ENCODE measurements around the gene MYL9. TPM values are rescaled to one million over a fixed set of nuclear protein-coding genes. Genes with fewer than 3 reads are reported as not detected.

MYL9 gene
- total RNA-seq (2014; rRNA removed; shearing (Covaris generic)) = 0.49 and 0.76 TPM in 2 replicates

- Histone ChIP-seq H3K4me1 (peaks cover 16% of the 10 kb centered on the region), H3K4me3 (peak within 1 kb of the TSS; percentile 36), H3K9me3 (replicated peaks) (no peaks in the 10 kb centered on the region), H3K27ac (no peak within 1 kb of the TSS), H3K27me3 (peaks cover 3% of the 10 kb centered on the region; the same call in 1 of the 2 replicates), H3K36me3 (no peaks in the 10 kb centered on the region)
- no peak for DNase-seq
These were observed at the start of gene MYL9 for GRCh38 chr20:36541227-36541767. TSS of gene MYL9 (plus strand) at chr20:36541519. CDS start at chr20:36544885, 3,366 bp downstream.

- peaks cover 18% of the 10 kb centered on the region for H3K4me1 ChIP-seq
- no peaks in the 10 kb centered on the region for H3K9me3 ChIP-seq (replicated peaks)
- no peaks in the 10 kb centered on the region for H3K27me3 ChIP-seq
- H3K4me3 ChIP-seq = no peak overlapping the region
- peak; percentile 91 to 97 for DNase-seq
- peaks cover 4% of the 10 kb centered on the region for H3K36me3 ChIP-seq
- H3K27ac ChIP-seq = peak overlapping the region; percentile 41
These were observed 49.3 kb upstream of the MYL9 start for GRCh38 chr20:36491901-36492617.

GRCh38 chr20:36493051-36493800, 48.1 kb upstream of the MYL9 start:
- no peaks in the 10 kb centered on the region for H3K27me3 ChIP-seq
- peaks cover 18% of the 10 kb centered on the region for H3K4me1 ChIP-seq
- peak in 1 of 2 experiments; percentile 45 for DNase-seq
- H3K27ac ChIP-seq = no peak overlapping the region
- peaks cover 16% of the 10 kb centered on the region for H3K36me3 ChIP-seq
- H3K9me3 ChIP-seq (replicated peaks) = no peaks in the 10 kb centered on the region
- H3K4me3 ChIP-seq = no peak overlapping the region

- peaks cover 16% of the 10 kb centered on the region for H3K36me3 ChIP-seq
- DNase-seq = peak; percentile 32 to 45
- no peaks in the 10 kb centered on the region for H3K9me3 ChIP-seq (replicated peaks)
- no peak overlapping the region for H3K4me3 ChIP-seq
- no peaks in the 10 kb centered on the region for H3K27me3 ChIP-seq
- no peak overlapping the region for H3K27ac ChIP-seq
- peaks cover 18% of the 10 kb centered on the region for H3K4me1 ChIP-seq
These were observed 47.6 kb upstream of the MYL9 start for GRCh38 chr20:36493801-36494114.

- peaks cover 31% of the 10 kb centered on the region for H3K36me3 ChIP-seq
- peaks cover 8% of the 10 kb centered on the region for H3K4me1 ChIP-seq
- no peak overlapping the region for H3K27ac ChIP-seq
- no peaks in the 10 kb centered on the region for H3K27me3 ChIP-seq
- H3K4me3 ChIP-seq = no peak overlapping the region
- DNase-seq = no peak
- H3K9me3 ChIP-seq (replicated peaks) = no peaks in the 10 kb centered on the region
These were observed 44.3 kb upstream of the MYL9 start for GRCh38 chr20:36496707-36497669.

- Histone ChIP-seq H3K36me3 (peaks cover 36% of the 10 kb centered on the region), H3K4me1 (no peaks in the 10 kb centered on the region; the same call in 1 of the 2 replicates), H3K27ac (no peak overlapping the region), H3K27me3 (no peaks in the 10 kb centered on the region), H3K9me3 (replicated peaks) (no peaks in the 10 kb centered on the region), H3K4me3 (no peak overlapping the region)
- no peak for DNase-seq
These were observed 43.5 kb upstream of the MYL9 start for GRCh38 chr20:36497856-36498255.

- DNase-seq = no peak
- Histone ChIP-seq H3K27me3 (no peaks in the 10 kb centered on the region), H3K4me1 (no peaks in the 10 kb centered on the region), H3K27ac (no peak overlapping the region), H3K4me3 (no peak overlapping the region), H3K36me3 (peaks cover 39% of the 10 kb centered on the region), H3K9me3 (replicated peaks) (0 out of 2 replicates have a peak, but pooled peaks cover under 1% of the 10 kb centered on the region)
These were observed 42.7 kb upstream of the MYL9 start for GRCh38 chr20:36498386-36499179.

GRCh38 chr20:36499211-36499610, 42.1 kb upstream of the MYL9 start:
- DNase-seq = no peak
- H3K27me3 ChIP-seq = no peaks in the 10 kb centered on the region
- H3K4me3 ChIP-seq = no peak overlapping the region
- no peaks in the 10 kb centered on the region for H3K4me1 ChIP-seq
- peaks cover 45% of the 10 kb centered on the region for H3K36me3 ChIP-seq
- 0 out of 2 replicates have a peak, but pooled peaks cover 3% of the 10 kb centered on the region for H3K9me3 ChIP-seq (replicated peaks)
- no peak overlapping the region for H3K27ac ChIP-seq

GRCh38 chr20:36499723-36500501, 41.4 kb upstream of the MYL9 start:
- H3K27me3 ChIP-seq = no peaks in the 10 kb centered on the region
- peaks cover 47% of the 10 kb centered on the region for H3K36me3 ChIP-seq
- 0 out of 2 replicates have a peak, but pooled peaks cover 3% of the 10 kb centered on the region for H3K9me3 ChIP-seq (replicated peaks)
- no peaks in the 10 kb centered on the region for H3K4me1 ChIP-seq
- no peak overlapping the region for H3K4me3 ChIP-seq
- no peak for DNase-seq
- no peak overlapping the region for H3K27ac ChIP-seq

GRCh38 chr20:36501367-36502006, 39.8 kb upstream of the MYL9 start:
- H3K4me1 ChIP-seq = no peaks in the 10 kb centered on the region
- no peak overlapping the region for H3K27ac ChIP-seq
- H3K4me3 ChIP-seq = no peak overlapping the region
- no peak for DNase-seq
- 0 out of 2 replicates have a peak, but pooled peaks cover 3% of the 10 kb centered on the region for H3K9me3 ChIP-seq (replicated peaks)
- H3K36me3 ChIP-seq = peaks cover 47% of the 10 kb centered on the region
- H3K27me3 ChIP-seq = no peaks in the 10 kb centered on the region

- no peaks in the 10 kb centered on the region for H3K27me3 ChIP-seq
- H3K4me3 ChIP-seq = no peak overlapping the region
- no peak for DNase-seq
- 0 out of 2 replicates have a peak, but pooled peaks cover 3% of the 10 kb centered on the region for H3K9me3 ChIP-seq (replicated peaks)
- H3K36me3 ChIP-seq = peaks cover 39% of the 10 kb centered on the region
- no peak overlapping the region for H3K27ac ChIP-seq
- H3K4me1 ChIP-seq = no peaks in the 10 kb centered on the region
These were observed 37.0 kb upstream of the MYL9 start for GRCh38 chr20:36504295-36504694.

- Histone ChIP-seq H3K4me3 (no peak overlapping the region), H3K27ac (no peak overlapping the region), H3K36me3 (peaks cover 35% of the 10 kb centered on the region), H3K4me1 (no peaks in the 10 kb centered on the region), H3K9me3 (replicated peaks) (0 out of 2 replicates have a peak, but pooled peaks cover 3% of the 10 kb centered on the region), H3K27me3 (no peaks in the 10 kb centered on the region)
- peak in 1 of 2 experiments; percentile 34 for DNase-seq
These were observed 35.1 kb upstream of the MYL9 start for GRCh38 chr20:36506253-36506652.

Data from SJCRH30 (cell line).